Amygdala (tissue), 56 donors: ENCODE results near the gene GABPB2.
"Not testable (repeated sequence)": the region's sequence is repeated elsewhere in the genome, so short reads cannot be mapped to it uniquely, and the experiment has no call there.

Source experiments
- DNase-seq, 56 donors: peaks; one replicate each; lab custom pipeline; 2025; lab: John Stamatoyannopoulos, UW

The GABPB2 gene

GRCh38 chr1:151059109-151060006, 11.2 kb upstream of the GABPB2 start, which contains the start of gene CDC42SE1:
CDC42SE1 (minus strand) TSS chr1:151059622; CDS start chr1:151055730, 3,892 bp downstream.
- peak in 51 of 56 donors; percentile 19 to 89 (median 65) for DNase-seq

GRCh38 chr1:151060007-151060656, 10.4 kb upstream of the GABPB2 start, which contains the start of gene MLLT11:
MLLT11 (plus strand) TSS chr1:151060397; CDS start chr1:151067225, 6,828 bp downstream.
- DNase-seq = peak in 49 of 56 donors; percentile 12 to 81 (median 52)

GRCh38 chr1:151060657-151061421, 9.7 kb upstream of the GABPB2 start:
- peak in 5 of 56 donors; percentile 3 to 18 (median 7) for DNase-seq

DNA sequence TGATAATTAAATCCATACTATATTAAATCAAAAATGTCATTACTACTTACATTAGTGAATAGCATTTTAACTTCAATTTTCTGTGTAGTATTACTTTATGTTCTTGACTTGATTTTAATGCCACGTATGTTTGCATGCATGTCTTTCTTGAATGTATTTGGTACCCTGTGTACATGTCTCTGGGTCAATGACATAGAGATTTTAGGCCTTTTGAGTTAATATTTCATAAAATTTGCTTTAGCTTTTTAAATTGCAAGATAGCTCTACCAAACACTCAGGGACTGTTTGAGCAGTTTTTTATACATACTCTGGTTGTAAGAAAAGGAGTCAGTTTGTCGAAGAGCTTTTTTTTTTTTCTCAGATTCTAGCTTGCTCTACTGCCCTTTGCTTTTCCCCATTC, 8.9 kb upstream of the GABPB2 start:
- no peak for DNase-seq

DNA sequence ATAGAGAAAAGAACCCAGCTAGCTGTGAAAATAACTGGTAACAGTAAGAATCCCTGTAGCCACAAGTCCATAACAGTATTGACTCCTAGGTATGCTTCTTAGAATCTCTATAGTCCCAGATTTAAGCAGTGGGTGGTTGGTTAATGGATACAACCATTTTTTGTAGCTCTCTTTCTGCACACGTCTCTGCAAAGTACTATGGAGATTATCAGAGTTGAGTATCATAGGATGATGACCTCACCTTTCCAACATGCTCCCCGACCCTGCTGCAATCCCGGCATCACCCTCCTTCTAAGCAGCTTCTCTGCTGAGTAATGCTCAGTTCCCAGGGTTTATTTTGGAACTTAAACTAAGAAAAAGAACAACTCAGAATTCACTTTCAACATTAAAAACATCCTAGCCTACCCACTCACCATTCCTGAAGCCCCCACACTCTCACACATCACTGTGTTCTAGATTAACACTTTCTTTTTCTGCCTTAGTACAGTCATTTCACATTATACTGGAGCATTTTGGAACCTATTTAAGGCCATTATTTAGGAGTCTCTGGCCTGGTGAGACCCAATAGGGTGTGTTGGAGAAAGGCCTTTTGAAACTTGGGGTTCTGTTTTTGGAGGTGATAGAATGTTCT, 7.7 kb upstream of the GABPB2 start:
- no peak for DNase-seq

GRCh38 chr1:151065089-151065645, 5.4 kb upstream of the GABPB2 start:
- no peak for DNase-seq

- DNase-seq = no peak
Measured at GRCh38 chr1:151067185-151067584, 3.4 kb upstream of the GABPB2 start.

- no peak for DNase-seq
Measured at GRCh38 chr1:151069103-151069486, 1.5 kb upstream of the GABPB2 start.

DNA sequence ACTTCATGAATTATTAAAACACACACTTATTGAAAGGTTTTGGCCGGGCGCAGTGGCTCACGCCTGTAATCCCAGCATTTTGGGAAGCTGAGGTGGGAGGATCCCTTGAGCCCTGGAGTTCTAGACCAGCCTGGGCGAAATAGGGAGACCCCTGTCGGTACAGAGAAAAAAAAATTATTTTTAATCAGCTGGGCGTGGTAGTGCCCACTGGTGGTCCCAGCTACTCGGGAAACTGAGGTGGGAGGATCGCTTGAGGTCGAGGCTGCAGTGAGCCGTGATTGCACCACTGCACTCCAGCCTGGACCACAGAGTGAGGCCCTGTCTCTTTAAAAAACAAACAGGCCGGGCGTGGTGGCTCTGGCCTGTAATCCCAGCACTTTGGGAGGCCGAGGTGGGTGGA, 1.7 kb downstream of the GABPB2 start:
- no peak for DNase-seq

- no peak for DNase-seq
Measured at GRCh38 chr1:151085953-151086559, 15.5 kb downstream of the GABPB2 start.

DNA sequence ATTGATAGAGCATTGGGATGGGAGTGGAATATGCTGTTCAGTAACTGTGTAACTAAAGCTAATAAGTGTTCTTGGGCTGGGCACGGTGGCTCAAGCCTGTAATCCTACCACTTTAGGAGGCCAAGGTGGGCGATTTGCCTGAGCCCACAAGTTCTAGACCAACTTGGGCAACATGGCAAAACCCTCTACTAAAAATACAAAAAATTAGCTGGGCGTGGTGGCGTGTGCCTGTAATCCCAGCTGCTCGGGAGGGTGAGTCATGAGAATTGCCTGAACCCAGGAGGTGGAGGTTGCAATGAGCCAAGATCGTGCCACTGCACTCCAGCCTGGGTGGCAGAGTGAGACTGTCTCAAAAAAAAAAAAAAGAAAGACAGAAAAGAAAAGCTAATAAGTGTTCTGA, 26.9 kb downstream of the GABPB2 start:
- DNase-seq = not testable (repeated sequence)

- no peak for DNase-seq
Measured at GRCh38 chr1:151098126-151098525, 27.6 kb downstream of the GABPB2 start.

DNA sequence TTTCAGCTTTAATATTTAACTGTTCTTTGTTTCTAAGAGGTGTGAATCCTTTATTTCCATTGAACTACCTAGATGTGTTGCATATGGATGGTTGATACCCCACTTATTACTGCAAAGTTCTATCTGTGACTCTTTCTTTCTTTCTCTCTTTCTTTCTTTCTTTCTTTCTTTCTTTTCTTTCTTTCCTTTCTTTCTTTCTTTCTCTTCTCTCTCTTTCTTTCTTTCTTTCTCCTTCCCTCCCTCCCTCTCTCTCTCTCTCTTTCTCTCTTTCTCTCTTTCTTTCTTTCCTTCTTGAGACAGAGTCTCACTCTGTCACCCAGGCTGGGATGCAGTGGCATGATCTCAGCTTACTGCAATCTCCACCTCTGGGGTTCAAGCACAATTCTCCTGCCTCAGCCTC, 34.1 kb downstream of the GABPB2 start:
- no peak for DNase-seq

DNA sequence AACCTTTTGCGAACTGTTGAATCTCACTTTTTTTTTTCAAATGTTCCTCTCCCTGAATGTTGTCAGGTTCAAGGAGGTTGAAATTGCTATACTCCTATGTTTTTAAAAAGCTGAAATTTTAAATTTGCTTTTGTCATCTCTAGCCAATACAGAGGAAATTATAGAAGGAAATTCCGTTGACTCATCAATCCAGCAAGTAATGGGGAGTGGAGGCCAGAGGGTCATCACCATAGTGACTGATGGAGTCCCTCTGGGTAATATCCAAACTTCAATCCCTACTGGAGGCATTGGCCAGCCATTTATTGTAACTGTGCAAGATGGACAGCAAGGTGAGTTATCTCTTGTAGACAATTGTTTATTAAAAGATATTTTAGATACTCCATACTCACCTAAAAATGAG, 36.3 kb downstream of the GABPB2 start:
- no peak for DNase-seq

- DNase-seq = no peak
Measured at GRCh38 chr1:151108331-151108730, 37.8 kb downstream of the GABPB2 start.

DNA sequence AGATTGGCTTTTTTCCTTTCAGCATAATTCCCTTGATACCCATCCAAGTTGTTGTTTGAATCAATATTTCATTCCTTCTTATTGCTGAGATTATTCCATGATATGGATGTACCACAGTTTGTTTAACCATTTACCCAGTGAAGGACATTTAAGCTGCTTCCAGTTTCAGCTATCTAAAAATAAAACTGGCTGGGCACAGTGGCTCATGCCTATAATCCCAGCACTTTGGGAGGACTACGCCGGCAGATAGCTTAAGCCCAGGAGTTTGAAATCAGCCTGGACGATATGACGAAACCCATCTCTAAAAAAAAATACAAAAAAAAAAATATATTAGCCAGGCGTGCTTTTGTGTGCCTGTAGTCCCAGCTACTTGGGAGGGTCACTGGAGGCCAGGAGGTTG, 43.3 kb downstream of the GABPB2 start:
- DNase-seq = no peak

DNA sequence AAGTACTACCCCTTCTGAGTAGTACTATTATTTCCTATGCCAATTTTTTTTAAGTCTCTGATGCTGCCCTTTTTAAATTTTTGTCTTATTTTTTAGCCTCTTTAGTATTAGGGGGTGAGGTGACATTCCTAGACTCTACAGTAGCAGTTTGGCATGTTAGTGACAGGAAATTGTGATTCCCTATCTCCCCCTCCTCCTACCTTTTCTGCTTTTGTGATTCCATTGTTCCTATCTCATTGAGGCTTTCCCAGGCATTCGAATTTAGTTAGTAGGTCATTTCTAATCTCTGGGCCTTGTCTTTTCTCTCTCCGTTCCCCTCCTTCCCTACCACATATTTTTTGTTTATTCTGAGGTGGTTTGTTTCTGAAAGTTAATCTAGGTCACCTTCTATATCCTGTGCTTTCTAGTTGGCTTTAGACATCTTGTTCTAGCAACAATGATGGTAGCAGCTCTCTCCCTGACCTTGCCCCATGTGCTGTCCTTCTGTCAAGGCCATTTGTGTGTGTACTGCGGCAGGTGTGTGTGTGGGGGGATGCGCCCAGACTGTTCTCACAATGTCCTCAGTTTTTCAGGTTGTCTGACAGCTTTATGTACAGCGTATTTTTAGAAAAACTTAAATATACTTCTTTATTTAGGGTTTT, 54.3 kb downstream of the GABPB2 start:
- DNase-seq = no peak

- DNase-seq = no peak
Measured at GRCh38 chr1:151128800-151129199, 58.2 kb downstream of the GABPB2 start.

- peak in 52 of 56 donors; percentile 13 to 83 (median 64) for DNase-seq
Measured at GRCh38 chr1:151130987-151131586, 60.5 kb downstream of the GABPB2 start.
